A673 (cell line): ENCODE data around the gene ACTL6B. TPM values are rescaled to one million over a fixed set of nuclear protein-coding genes. Genes with fewer than 3 reads are reported as not detected.

ENCODE experiments used
- BruUV-seq: library from RNA; stranded (reverse); fragments of 400-500 nt; replicated peaks from 2 replicates; lab custom pipeline; 2021; lab: Mats Ljungman, UMichigan
- CTCF ChIA-PET: fragments of 300-600 bp; sonication (Branson Sonifier 250); formaldehyde crosslinking; loops from one replicate; lab custom pipeline; 2022; ENCODE audit warnings: antibody characterized with exemption; lab: Charles Lee
- POLR2A ChIA-PET: fragments of 300-600 bp; sonication (Branson Sonifier 250); formaldehyde crosslinking; loops from one replicate; lab custom pipeline; 2022; ENCODE audit warnings: antibody characterized with exemption; ENCODE audit not compliant: low non-redundant PET; lab: Charles Lee
- DNase-seq: peaks from one replicate; pipeline ENCODE4 v3.0.0-alpha.2; 2015; ENCODE audit warnings: low spot score
- H3K27ac ChIP-seq: fragments of 200-600 bp; sonication (generic); 2 replicates; pipeline ENCODE4 v1.5.1; 2016; ENCODE audit warnings: mixed run types, low read depth, mild to moderate bottlenecking, mixed read lengths, antibody characterized with exemption, low read length; ENCODE audit not compliant: poor library complexity, severe bottlenecking
- H3K27me3 ChIP-seq: fragments of 200-600 bp; sonication (generic); replicated peaks from 2 replicates; pipeline ENCODE4 v1.6.1; 2017; ENCODE audit warnings: mixed run types, low read depth, mild to moderate bottlenecking, mixed read lengths, antibody characterized with exemption, low read length; ENCODE audit not compliant: insufficient read depth, poor library complexity
- H3K36me3 ChIP-seq: fragments of 200-600 bp; sonication (generic); 2 replicates; pipeline ENCODE4 v1.6.1; 2016; ENCODE audit warnings: mixed run types, mild to moderate bottlenecking, mixed read lengths, antibody characterized with exemption, low read length; ENCODE audit not compliant: insufficient read depth, poor library complexity, severe bottlenecking
- H3K4me1 ChIP-seq: fragments of 200-600 bp; sonication (generic); 2 replicates; pipeline ENCODE4 v1.6.1; 2017; ENCODE audit warnings: mixed run types, mild to moderate bottlenecking, mixed read lengths, antibody characterized with exemption, low read length; ENCODE audit not compliant: insufficient read depth, poor library complexity, severe bottlenecking
- H3K4me3 ChIP-seq: fragments of 200-600 bp; sonication (generic); 2 replicates; pipeline ENCODE4 v1.5.1; 2016; ENCODE audit warnings: low read depth, mixed run types, mild to moderate bottlenecking, mixed read lengths, low read length; ENCODE audit not compliant: poor library complexity, severe bottlenecking
- H3K9me3 ChIP-seq: fragments of 200-600 bp; sonication (generic); 2 replicates; pipeline ENCODE4 v1.6.1; 2016; ENCODE audit warnings: mixed run types, low read depth, mild to moderate bottlenecking, mixed read lengths, antibody characterized with exemption, low read length; ENCODE audit not compliant: poor library complexity, severe bottlenecking
- EZH2 ChIP-seq: fragments of 200-600 bp; sonication (generic); IDR thresholded peaks from 2 replicates; pipeline ENCODE4 v1.6.1; 2017; ENCODE audit warnings: borderline replicate concordance, low read depth, mild to moderate bottlenecking, mixed read lengths, antibody characterized with exemption, low read length; ENCODE audit not compliant: poor library complexity, severe bottlenecking
- intact Hi-C: fragments of 100-400 bp; cut with micrococcal nuclease; formaldehyde crosslinking; loops from one replicate; pipeline ENCODE4 v1.10.0; 2022; ENCODE audit not compliant: unreplicated experiment
- total RNA-seq: library from RNA; stranded (reverse); gene quantifications from 2 replicates; pipeline ENCODE4 v1.2.3, GENCODE V29; 2021
- TF ChIP-seq, protein P1 (sequence below): fragments of 300-800, 200-600 bp; sonication (generic); conservative IDR thresholded peaks from 2 replicates; pipeline ENCODE4 v1.5.1; 2017; ENCODE audit warnings: low read depth, mild to moderate bottlenecking, antibody characterized with exemption, low read length, moderate library complexity, mixed read lengths

Gene ACTL6B
- total RNA-seq, 1 experiment from 2014 or later, result not detected

DNA sequence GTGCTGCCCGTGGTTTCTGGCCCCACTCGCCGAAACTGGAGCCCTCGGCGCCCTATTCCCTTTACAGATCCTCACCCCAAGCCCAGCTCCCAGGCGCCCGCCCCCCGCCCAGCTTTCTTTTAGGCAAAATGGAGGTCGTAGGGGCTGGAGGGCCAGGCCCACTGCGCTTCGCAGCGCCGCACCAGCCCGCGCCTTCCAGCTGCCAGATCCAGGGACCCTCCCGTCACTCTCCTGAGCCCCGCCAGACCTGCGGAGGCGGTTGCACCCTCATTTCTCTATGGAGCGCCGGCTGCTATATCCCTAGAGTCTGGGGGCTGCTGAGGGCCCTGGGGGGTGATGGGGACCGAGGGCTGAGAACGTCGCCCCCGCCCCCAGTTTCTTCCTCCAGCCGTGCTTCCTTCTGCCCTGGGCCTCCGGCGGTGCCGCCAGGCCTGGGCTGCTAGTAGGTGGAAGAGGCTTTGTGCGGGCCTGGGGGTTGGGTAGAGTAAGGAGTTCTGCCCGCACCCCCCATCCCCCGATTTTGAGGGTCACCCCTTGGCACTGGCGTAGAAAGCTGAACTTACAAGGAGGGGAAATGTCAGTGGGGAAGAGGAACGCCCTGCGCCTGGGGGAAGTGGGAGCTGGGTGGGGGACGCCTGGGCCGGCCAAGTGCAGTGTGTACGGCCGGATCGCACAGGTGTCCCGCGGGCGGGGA, 18.3 kb upstream of the ACTL6B start:
- peak overlapping the region; percentile 98 for H3K4me3 ChIP-seq
- no peaks in the 10 kb centered on the region for H3K4me1 ChIP-seq
- H3K36me3 ChIP-seq, result peaks cover 27% of the 10 kb centered on the region
- H3K27me3 ChIP-seq, result no peaks in the 10 kb centered on the region
- ChIA-PET POLR2A (no interaction called here), CTCF (no interaction called here)
- no TSS peak for BruUV-seq
- H3K9me3 ChIP-seq, result no peaks in the 10 kb centered on the region
- intact Hi-C loops, result loop anchor here (5.0 to 10.0 kb wide), 3 partner anchors 42 to 197 kb away; partner anchors contain the start of genes FBXO24, LRCH4 and TSC22D4
- DNase-seq, result peak; percentile 39
- H3K27ac ChIP-seq, result peak overlapping the region; percentile 99
- no peak for TF ChIP-seq EZH2
- TF ChIP-seq, protein P1, sequence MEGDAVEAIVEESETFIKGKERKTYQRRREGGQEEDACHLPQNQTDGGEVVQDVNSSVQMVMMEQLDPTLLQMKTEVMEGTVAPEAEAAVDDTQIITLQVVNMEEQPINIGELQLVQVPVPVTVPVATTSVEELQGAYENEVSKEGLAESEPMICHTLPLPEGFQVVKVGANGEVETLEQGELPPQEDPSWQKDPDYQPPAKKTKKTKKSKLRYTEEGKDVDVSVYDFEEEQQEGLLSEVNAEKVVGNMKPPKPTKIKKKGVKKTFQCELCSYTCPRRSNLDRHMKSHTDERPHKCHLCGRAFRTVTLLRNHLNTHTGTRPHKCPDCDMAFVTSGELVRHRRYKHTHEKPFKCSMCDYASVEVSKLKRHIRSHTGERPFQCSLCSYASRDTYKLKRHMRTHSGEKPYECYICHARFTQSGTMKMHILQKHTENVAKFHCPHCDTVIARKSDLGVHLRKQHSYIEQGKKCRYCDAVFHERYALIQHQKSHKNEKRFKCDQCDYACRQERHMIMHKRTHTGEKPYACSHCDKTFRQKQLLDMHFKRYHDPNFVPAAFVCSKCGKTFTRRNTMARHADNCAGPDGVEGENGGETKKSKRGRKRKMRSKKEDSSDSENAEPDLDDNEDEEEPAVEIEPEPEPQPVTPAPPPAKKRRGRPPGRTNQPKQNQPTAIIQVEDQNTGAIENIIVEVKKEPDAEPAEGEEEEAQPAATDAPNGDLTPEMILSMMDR, result no peak

DNA sequence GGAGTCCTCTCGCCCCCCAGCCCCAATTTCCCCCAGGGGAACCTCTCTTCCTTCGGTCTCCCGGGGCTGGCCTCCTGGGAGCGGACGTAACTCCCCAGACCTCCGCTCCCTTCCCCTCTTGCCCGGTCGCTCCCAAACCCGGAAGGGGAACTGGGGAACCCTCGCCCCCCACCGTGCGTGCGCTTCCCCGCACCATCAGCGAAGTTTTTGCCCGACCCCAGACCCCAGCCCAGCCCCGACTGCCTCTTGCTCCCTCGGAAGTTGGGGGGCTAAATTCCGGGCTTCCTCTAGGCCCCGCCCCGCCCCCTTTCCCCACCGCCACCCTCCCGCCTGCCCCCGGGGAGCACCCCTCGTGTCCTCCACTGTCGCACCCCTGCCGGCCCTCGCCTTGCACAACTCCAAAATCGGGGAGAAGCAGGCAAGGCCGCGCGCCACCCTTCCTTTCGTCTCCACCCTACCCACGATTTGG, 17.7 kb upstream of the ACTL6B start:
- ChIA-PET CTCF (no interaction called here), POLR2A (no interaction called here)
- H3K27me3 ChIP-seq, result no peaks in the 10 kb centered on the region
- H3K27ac ChIP-seq, result peak overlapping the region; percentile 99
- TF ChIP-seq, protein P1, result no peak
- TF ChIP-seq EZH2, result no peak
- H3K36me3 ChIP-seq, result peaks cover 24% of the 10 kb centered on the region
- DNase-seq, result peak; percentile 63
- H3K4me3 ChIP-seq, result peak overlapping the region; percentile 98
- no peaks in the 10 kb centered on the region for H3K4me1 ChIP-seq
- BruUV-seq, result no TSS peak
- intact Hi-C loops, result loop anchor here (5.0 to 10.0 kb wide), 3 partner anchors 42 to 197 kb away; partner anchors contain the start of genes FBXO24, LRCH4 and TSC22D4
- no peaks in the 10 kb centered on the region for H3K9me3 ChIP-seq

DNA sequence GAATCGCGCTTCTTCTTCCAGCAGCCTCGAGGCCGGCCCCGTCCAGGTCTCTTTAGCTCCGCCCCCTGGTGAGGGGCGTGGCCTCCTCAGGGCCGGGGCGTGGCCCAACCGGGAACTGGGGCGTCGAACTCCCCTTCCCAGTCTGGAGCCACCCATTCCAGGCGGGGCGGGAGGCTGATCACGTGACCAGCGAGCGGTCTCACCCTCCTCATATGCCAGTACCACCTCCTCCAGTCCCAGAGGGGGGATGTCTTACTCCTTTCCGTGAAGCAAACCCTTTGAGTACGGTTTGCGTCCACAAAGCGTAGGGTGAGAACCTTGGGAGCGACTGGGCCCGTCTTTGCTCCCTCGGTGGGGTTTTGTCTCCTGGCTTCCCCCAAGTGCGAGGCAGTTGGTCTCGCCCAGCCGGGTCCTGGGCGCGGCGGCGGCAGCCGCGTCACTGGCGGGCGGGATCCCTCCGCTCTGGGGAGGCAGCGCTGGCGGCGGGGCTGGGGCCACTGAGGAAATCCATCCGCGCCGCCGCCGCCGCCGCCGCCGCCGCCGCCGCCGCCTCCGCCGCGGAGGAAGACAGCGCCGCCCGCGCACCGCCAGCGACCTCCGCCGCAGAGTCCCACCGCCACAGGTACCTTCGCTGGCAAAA, 17.2 kb upstream of the ACTL6B start, which contains the start of gene GNB2:
Gene GNB2 (plus strand): TSS at position 439 of the 640 bp plus-strand sequence. CDS start 2,526 bp downstream, outside the sequence.
- POLR2A ChIA-PET, result no interaction called here
- peaks cover 18% of the 10 kb centered on the region for H3K36me3 ChIP-seq
- H3K9me3 ChIP-seq, result no peaks in the 10 kb centered on the region
- BruUV-seq, result no TSS peak
- no peaks in the 10 kb centered on the region for H3K27me3 ChIP-seq
- intact Hi-C loops, result loop anchor here (5.0 to 10.0 kb wide), 3 partner anchors 41 to 196 kb away; partner anchors contain the start of genes FBXO24, LRCH4 and TSC22D4
- peak within 1 kb of the TSS; percentile 99 for H3K27ac ChIP-seq
- peak within 1 kb of the TSS; percentile 98 for H3K4me3 ChIP-seq
- no peaks in the 10 kb centered on the region for H3K4me1 ChIP-seq
- TF ChIP-seq, protein P1, result no peak
- TF ChIP-seq EZH2, result no peak
- peak; percentile 99 for DNase-seq
- CTCF ChIA-PET, result no interaction called here
